GM23338 (cell line): Measurements from ENCODE around the gene SRSF1. TPM values are rescaled to one million over a fixed set of nuclear protein-coding genes. Genes with fewer than 3 reads are reported as not detected.

Experiments
- ATAC-seq: fragments of 200-7000 bp; cut with Tn5 transposase; 3 replicates; pipeline ENCODE4 v1.9.1; 2020
- DNase-seq: peaks from one replicate; pipeline ENCODE4 v3.0.0-alpha.2; 2015; ENCODE audit warnings: low spot score
- H2AFZ ChIP-seq: fragments of 200-600 bp; sonication (generic); 2 replicates; pipeline ENCODE4 v1.8.0; 2016; ENCODE audit warnings: antibody characterized with exemption, mild to moderate bottlenecking, moderate library complexity
- H3F3A ChIP-seq: fragments of 200-600 bp; sonication (generic); replicated peaks from 2 replicates; pipeline ENCODE4 v1.8.0; 2017; ENCODE audit warnings: antibody characterized with exemption, mixed run types, low read depth
- H3K27ac ChIP-seq: fragments of 200-600 bp; sonication (generic); 2 replicates; pipeline ENCODE4 v1.6.1; 2016; ENCODE audit warnings: low read depth
- H3K27me3 ChIP-seq: fragments of 200-600 bp; sonication (generic); 2 replicates; pipeline ENCODE4 v1.8.0; 2016; ENCODE audit warnings: mild to moderate bottlenecking, mixed run types, moderate library complexity; ENCODE audit not compliant: insufficient read depth
- H3K36me3 ChIP-seq: fragments of 200-600 bp; sonication (generic); 2 replicates; pipeline ENCODE4 v1.8.0; 2016; ENCODE audit warnings: mild to moderate bottlenecking; ENCODE audit not compliant: insufficient read depth
- H3K4me1 ChIP-seq: fragments of 200-600 bp; sonication (generic); 2 replicates; pipeline ENCODE4 v1.8.0; 2016; ENCODE audit warnings: mild to moderate bottlenecking, moderate library complexity; ENCODE audit not compliant: insufficient read depth
- H3K4me2 ChIP-seq: fragments of 200-600 bp; sonication (generic); 2 replicates; pipeline ENCODE4 v1.7.1; 2017; ENCODE audit warnings: mixed run types
- H3K4me3 ChIP-seq: fragments of 200-600 bp; sonication (generic); 2 replicates; pipeline ENCODE4 v1.6.1; 2016; ENCODE audit warnings: mixed run types
- H3K79me2 ChIP-seq: fragments of 200-600 bp; sonication (generic); replicated peaks from 2 replicates; pipeline ENCODE4 v1.8.0; 2017; ENCODE audit warnings: mild to moderate bottlenecking; ENCODE audit not compliant: insufficient read depth
- H3K9me2 ChIP-seq: fragments of 200-600 bp; sonication (generic); 2 replicates; pipeline ENCODE4 v1.8.0; 2017; ENCODE audit not compliant: insufficient read depth
- H4K20me1 ChIP-seq: fragments of 200-600 bp; sonication (generic); replicated peaks from 2 replicates; pipeline ENCODE4 v1.8.0; 2017; ENCODE audit warnings: mild to moderate bottlenecking; ENCODE audit not compliant: insufficient read depth
- H3K27ac Mint-ChIP-seq: 2 replicates; pipeline ENCODE4 v1.8.0; 2020; ENCODE audit warnings: inconsistent platforms, mild to moderate bottlenecking, moderate library complexity, mixed read lengths
- H3K27me3 Mint-ChIP-seq: 3 replicates; pipeline ENCODE4 v1.8.0; 2022; ENCODE audit warnings: low read depth, mild to moderate bottlenecking, moderate library complexity, mixed read lengths, inconsistent platforms; ENCODE audit not compliant: insufficient read depth, poor library complexity
- H3K36me3 Mint-ChIP-seq: 3 replicates; pipeline ENCODE4 v1.8.0; 2021; ENCODE audit warnings: low read depth, mild to moderate bottlenecking, inconsistent platforms, moderate library complexity, mixed read lengths
- H3K4me1 Mint-ChIP-seq: 3 replicates; pipeline ENCODE4 v1.8.0; 2020; ENCODE audit warnings: mild to moderate bottlenecking, inconsistent platforms, mixed read lengths
- H3K4me3 Mint-ChIP-seq: 3 replicates; pipeline ENCODE4 v1.8.0; 2021; ENCODE audit warnings: moderate library complexity, mild to moderate bottlenecking, inconsistent platforms, mixed read lengths
- H3K9me3 Mint-ChIP-seq: 3 replicates; pipeline ENCODE4 v1.8.0; 2020; ENCODE audit warnings: moderate library complexity, mild to moderate bottlenecking, inconsistent platforms, mixed read lengths
- CREB1 ChIP-seq: fragments of 250-450 bp; sonication (Bioruptor Pico); IDR thresholded peaks from 2 replicates; pipeline ENCODE4 v1.5.0; 2020; ENCODE audit warnings: low read depth, mild to moderate bottlenecking, moderate library complexity
- CTCF ChIP-seq, 2 experiments: fragments of 200-600 bp in 1 of 2; sonication (generic) in 1 of 2; conservative IDR thresholded peaks; 2 replicates each; pipeline versions ENCODE4 v1.5.1 to v1.6.1; 2016 to 2017; ENCODE audit warnings: antibody characterized with exemption in 2 of 2, low read depth in 2 of 2, mild to moderate bottlenecking in 2 of 2, moderate library complexity in 1 of 2
- ETS1 ChIP-seq: IDR thresholded peaks from 2 replicates; pipeline ENCODE4 v1.6.1; 2016; ENCODE audit warnings: antibody characterized with exemption
- EZH2phosphoT487 ChIP-seq: fragments of 200-600 bp; sonication (generic); IDR thresholded peaks from one replicate; pipeline ENCODE4 v1.8.1; 2018; ENCODE audit warnings: antibody characterized with exemption; ENCODE audit not compliant: unreplicated experiment
- JUNB ChIP-seq: IDR thresholded peaks from one replicate; pipeline ENCODE4 v1.6.1; 2016; ENCODE audit warnings: antibody characterized with exemption; ENCODE audit not compliant: unreplicated experiment
- NANOG ChIP-seq: IDR thresholded peaks from 2 replicates; pipeline ENCODE4 v1.6.1; 2016; ENCODE audit warnings: antibody characterized with exemption, borderline replicate concordance
- REST ChIP-seq: IDR thresholded peaks from one replicate; pipeline ENCODE4 v1.6.1; 2018; ENCODE audit warnings: antibody characterized with exemption; ENCODE audit not compliant: unreplicated experiment
- STAT1 ChIP-seq: IDR thresholded peaks from one replicate; pipeline ENCODE4 v1.6.1; 2016; ENCODE audit warnings: antibody characterized with exemption; ENCODE audit not compliant: unreplicated experiment
- ZNF114 ChIP-seq: fragments of 250-450 bp; sonication (Bioruptor Pico); IDR thresholded peaks from 2 replicates; pipeline ENCODE4 v1.5.0; 2020; ENCODE audit warnings: mild to moderate bottlenecking, moderate library complexity
- ZNF462 ChIP-seq: fragments of 250-450 bp; sonication (Bioruptor Pico); IDR thresholded peaks from 2 replicates; pipeline ENCODE4 v1.5.0; 2020; ENCODE audit warnings: mild to moderate bottlenecking, moderate library complexity
- polyA plus RNA-seq: library from polyadenylated mRNA; unstranded; fragments of >200 nt; fragmentation: Nextera tagmentation; extraction: Ambion mirVana; gene quantifications from 2 replicates; pipeline ENCODE4 v1.2.1, GENCODE V29; 2016
- total RNA-seq: library from RNA; depleted of rRNA; stranded (reverse); fragments of >200 nt; shearing (Covaris generic); gene quantifications from 2 replicates; pipeline ENCODE4 v1.2.3, GENCODE V29; 2014

The SRSF1 gene
- total and polyA plus RNA-seq, 2 experiments from 2014 or later: 413 to 584 TPM

- no peak for TF ChIP-seq ZNF462 (CRISPR knock-in tag)
- no peak for TF ChIP-seq CREB1 (CRISPR knock-in tag)
- no peak for TF ChIP-seq NANOG
- no peak for TF ChIP-seq ZNF114 (CRISPR knock-in tag)
- no peak for TF ChIP-seq JUNB
- no peak for TF ChIP-seq STAT1
These were observed 49.8 kb downstream of the SRSF1 start (continued) for GRCh38 chr17:57957120-57957850.

- DNase-seq (peak; percentile 53), ATAC-seq (peak; percentile 15)
- Mint-ChIP-seq H3K36me3 (no peaks in the 10 kb centered on the region; the same call in 2 of the 3 replicates), H3K4me3 (peak overlapping the region; percentile 68), H3K27ac (no peak overlapping the region), H3K4me1 (peaks cover 30% of the 10 kb centered on the region), H3K27me3 (peaks cover 26% of the 10 kb centered on the region), H3K9me3 (peaks cover 3% of the 10 kb centered on the region; the same call in 2 of the 3 replicates)
- Histone ChIP-seq H3F3A (peaks cover 15% of the 10 kb centered on the region), H3K4me1 (peaks cover 29% of the 10 kb centered on the region), H3K36me3 (no peaks in the 10 kb centered on the region), H3K4me3 (peak overlapping the region; percentile 82), H3K9me2 (no peaks in the 10 kb centered on the region), H3K79me2 (no peaks in the 10 kb centered on the region), H3K4me2 (peak overlapping the region; percentile 96), H4K20me1 (no peaks in the 10 kb centered on the region), H2AFZ (no peak overlapping the region), H3K27me3 (peaks cover 42% of the 10 kb centered on the region), H3K27ac (no peak overlapping the region)
- TF ChIP-seq ETS1 (no peak), ZNF114 (CRISPR knock-in tag) (no peak), CREB1 (CRISPR knock-in tag) (no peak), REST (no peak), NANOG (no peak), EZH2phosphoT487 (no peak), CTCF (conservative IDR thresholded peaks at IDR 0.05; ENCODE audit: low read depth in 2 of 2) (no peak)
These were observed 50.5 kb downstream of the SRSF1 start for GRCh38 chr17:57956291-57957119.
